SK-N-SH (cell line): ENCODE results near the gene WFDC2.

Source experiments
- JUND ChIP-seq: IDR thresholded peaks from 2 replicates; pipeline ENCODE4 v1.4.0; 2012
- POLR2AphosphoS5 ChIP-seq: IDR thresholded peaks from 2 replicates; pipeline ENCODE4 v1.6.1; 2012; ENCODE audit warnings: low read depth, low read length
- RAD21 ChIP-seq: IDR thresholded peaks from 2 replicates; pipeline ENCODE4 v1.6.1; 2012; ENCODE audit warnings: mild to moderate bottlenecking, low read length
- TF ChIP-seq, protein P1 (sequence below): IDR thresholded peaks from 2 replicates; pipeline ENCODE4 v1.6.1; 2012; ENCODE audit warnings: mild to moderate bottlenecking, low read depth, low read length, moderate library complexity

DNA sequence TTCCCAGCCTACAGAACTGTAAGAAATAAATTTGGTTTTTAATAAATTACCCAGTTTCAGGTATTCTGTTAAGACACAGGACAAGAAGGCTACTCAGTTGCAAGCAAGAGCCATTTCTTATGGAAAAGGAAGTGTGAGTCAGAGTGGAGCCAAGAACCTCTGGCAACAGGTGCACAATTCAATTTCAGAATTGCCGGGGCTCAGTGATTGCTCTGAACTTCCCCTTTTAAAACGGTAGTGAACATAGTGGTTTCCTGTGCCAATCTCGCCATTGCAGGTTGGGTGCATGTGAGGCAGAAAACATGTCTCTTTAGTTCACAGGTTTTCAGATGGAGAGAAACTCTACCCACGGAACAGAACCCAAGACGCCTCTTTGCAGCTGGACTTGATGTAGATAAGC, 37.3 kb upstream of the WFDC2 start:
- TF ChIP-seq POLR2AphosphoS5 = no peak
- TF ChIP-seq, protein P1, sequence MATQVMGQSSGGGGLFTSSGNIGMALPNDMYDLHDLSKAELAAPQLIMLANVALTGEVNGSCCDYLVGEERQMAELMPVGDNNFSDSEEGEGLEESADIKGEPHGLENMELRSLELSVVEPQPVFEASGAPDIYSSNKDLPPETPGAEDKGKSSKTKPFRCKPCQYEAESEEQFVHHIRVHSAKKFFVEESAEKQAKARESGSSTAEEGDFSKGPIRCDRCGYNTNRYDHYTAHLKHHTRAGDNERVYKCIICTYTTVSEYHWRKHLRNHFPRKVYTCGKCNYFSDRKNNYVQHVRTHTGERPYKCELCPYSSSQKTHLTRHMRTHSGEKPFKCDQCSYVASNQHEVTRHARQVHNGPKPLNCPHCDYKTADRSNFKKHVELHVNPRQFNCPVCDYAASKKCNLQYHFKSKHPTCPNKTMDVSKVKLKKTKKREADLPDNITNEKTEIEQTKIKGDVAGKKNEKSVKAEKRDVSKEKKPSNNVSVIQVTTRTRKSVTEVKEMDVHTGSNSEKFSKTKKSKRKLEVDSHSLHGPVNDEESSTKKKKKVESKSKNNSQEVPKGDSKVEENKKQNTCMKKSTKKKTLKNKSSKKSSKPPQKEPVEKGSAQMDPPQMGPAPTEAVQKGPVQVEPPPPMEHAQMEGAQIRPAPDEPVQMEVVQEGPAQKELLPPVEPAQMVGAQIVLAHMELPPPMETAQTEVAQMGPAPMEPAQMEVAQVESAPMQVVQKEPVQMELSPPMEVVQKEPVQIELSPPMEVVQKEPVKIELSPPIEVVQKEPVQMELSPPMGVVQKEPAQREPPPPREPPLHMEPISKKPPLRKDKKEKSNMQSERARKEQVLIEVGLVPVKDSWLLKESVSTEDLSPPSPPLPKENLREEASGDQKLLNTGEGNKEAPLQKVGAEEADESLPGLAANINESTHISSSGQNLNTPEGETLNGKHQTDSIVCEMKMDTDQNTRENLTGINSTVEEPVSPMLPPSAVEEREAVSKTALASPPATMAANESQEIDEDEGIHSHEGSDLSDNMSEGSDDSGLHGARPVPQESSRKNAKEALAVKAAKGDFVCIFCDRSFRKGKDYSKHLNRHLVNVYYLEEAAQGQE = no peak
- no peak for TF ChIP-seq RAD21
- TF ChIP-seq JUND = no peak
